WERI-Rb-1 (cell line): Measurements from ENCODE around the gene OXTR.

Experiments
- DNase-seq: peaks from one replicate; pipeline ENCODE4 v3.0.0-alpha.2; 2020
- H3K27ac ChIP-seq: fragments of 250-450 bp; sonication (Bioruptor Pico); 2 replicates; pipeline ENCODE4 v1.5.1; 2020; ENCODE audit warnings: mild to moderate bottlenecking, moderate library complexity
- H3K27me3 ChIP-seq: fragments of 250-450 bp; sonication (Bioruptor Pico); 2 replicates; pipeline ENCODE4 v1.5.1; 2021; ENCODE audit warnings: mild to moderate bottlenecking, low read depth, moderate library complexity; ENCODE audit not compliant: insufficient read depth, severe bottlenecking
- H3K36me3 ChIP-seq: fragments of 250-450 bp; sonication (Bioruptor Pico); 2 replicates; pipeline ENCODE4 v1.5.1; 2020; ENCODE audit warnings: mild to moderate bottlenecking, moderate library complexity
- H3K4me3 ChIP-seq: 2 replicates; pipeline ENCODE4 v1.5.1; 2011; ENCODE audit warnings: low read depth, mild to moderate bottlenecking, control low read depth, low read length
- H3K9me3 ChIP-seq: fragments of 250-450 bp; sonication (Bioruptor Pico); 2 replicates; pipeline ENCODE4 v1.5.1; 2021; ENCODE audit warnings: mild to moderate bottlenecking, moderate library complexity; ENCODE audit not compliant: severe bottlenecking
- TF ChIP-seq, protein P1 (sequence below): IDR thresholded peaks from 2 replicates; pipeline ENCODE4 v1.5.1; 2011; ENCODE audit warnings: low read depth, mild to moderate bottlenecking, control low read depth, inconsistent platforms, low read length

The OXTR gene

DNA sequence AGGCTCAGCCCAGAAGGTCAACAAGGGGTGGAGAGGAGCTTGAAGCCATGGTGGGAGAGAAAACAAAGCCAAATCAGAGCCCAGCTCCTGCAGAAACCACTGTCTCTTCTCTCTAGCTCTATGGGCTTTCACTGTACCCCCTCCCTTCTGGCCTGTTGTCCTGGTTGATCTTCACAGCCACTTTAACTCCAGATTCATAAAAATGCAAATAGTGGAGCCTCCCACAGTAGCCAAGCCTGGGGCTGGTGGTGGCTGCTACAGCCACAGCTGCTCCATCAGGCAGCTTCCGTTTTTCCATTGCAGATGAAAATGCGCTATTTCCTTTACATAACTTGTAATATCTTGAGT lies 56.5 kb downstream of the OXTR start:
- TF ChIP-seq, protein P1, sequence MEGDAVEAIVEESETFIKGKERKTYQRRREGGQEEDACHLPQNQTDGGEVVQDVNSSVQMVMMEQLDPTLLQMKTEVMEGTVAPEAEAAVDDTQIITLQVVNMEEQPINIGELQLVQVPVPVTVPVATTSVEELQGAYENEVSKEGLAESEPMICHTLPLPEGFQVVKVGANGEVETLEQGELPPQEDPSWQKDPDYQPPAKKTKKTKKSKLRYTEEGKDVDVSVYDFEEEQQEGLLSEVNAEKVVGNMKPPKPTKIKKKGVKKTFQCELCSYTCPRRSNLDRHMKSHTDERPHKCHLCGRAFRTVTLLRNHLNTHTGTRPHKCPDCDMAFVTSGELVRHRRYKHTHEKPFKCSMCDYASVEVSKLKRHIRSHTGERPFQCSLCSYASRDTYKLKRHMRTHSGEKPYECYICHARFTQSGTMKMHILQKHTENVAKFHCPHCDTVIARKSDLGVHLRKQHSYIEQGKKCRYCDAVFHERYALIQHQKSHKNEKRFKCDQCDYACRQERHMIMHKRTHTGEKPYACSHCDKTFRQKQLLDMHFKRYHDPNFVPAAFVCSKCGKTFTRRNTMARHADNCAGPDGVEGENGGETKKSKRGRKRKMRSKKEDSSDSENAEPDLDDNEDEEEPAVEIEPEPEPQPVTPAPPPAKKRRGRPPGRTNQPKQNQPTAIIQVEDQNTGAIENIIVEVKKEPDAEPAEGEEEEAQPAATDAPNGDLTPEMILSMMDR, result no peak
- Histone ChIP-seq H3K27ac (peak overlapping the region; percentile 95), H3K4me3 (no peak overlapping the region), H3K36me3 (no peaks in the 10 kb centered on the region), H3K27me3 (no peaks in the 10 kb centered on the region), H3K9me3 (peaks cover 12% of the 10 kb centered on the region)
- no peak for DNase-seq

DNA sequence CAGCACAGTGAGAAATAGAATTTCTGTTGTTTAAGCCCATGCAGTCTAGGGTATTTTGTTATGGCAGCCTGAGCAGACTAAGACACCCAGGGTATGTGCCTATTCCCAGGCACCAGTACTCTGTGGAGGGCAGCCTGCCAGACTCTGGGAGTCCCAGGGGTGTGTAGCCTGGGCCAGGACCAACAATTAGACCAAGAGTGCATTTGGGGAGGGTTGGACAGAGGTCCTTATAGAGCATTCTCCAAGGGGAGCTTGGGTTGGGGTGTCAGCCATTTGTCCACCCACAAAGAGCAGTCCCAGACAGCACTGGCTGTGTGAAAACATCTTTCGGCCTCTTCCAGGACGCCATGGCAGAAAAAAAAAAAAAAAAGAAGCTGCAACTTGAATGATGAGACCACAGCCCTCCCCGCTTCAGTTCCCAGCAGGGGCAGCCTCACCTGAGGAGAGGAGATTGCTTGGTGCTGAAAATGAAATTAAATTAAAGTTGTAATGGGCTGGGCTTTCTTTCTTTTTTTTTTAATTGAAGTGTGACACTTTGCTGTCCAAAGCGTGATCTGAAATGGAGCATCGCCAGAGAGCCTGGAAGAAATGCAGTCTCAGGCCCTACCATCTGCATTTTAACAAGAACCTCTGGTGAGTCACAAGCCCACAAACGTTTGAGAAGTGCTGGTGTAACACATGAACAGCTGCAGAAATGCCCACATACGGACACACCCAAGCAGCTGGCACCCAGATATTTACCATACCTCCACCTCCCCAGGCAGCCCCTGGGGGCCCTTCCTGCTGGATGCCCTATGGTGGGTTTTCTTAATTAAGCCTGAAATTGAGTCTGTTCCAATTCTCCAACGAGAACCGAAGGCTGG lies 57.1 kb downstream of the OXTR start:
- H3K4me3 ChIP-seq, result no peak overlapping the region
- no peaks in the 10 kb centered on the region for H3K36me3 ChIP-seq
- no peaks in the 10 kb centered on the region for H3K27me3 ChIP-seq
- H3K27ac ChIP-seq, result peak overlapping the region; percentile 95
- TF ChIP-seq, protein P1, result no peak
- peaks cover 18% of the 10 kb centered on the region for H3K9me3 ChIP-seq
- DNase-seq, result no peak

DNA sequence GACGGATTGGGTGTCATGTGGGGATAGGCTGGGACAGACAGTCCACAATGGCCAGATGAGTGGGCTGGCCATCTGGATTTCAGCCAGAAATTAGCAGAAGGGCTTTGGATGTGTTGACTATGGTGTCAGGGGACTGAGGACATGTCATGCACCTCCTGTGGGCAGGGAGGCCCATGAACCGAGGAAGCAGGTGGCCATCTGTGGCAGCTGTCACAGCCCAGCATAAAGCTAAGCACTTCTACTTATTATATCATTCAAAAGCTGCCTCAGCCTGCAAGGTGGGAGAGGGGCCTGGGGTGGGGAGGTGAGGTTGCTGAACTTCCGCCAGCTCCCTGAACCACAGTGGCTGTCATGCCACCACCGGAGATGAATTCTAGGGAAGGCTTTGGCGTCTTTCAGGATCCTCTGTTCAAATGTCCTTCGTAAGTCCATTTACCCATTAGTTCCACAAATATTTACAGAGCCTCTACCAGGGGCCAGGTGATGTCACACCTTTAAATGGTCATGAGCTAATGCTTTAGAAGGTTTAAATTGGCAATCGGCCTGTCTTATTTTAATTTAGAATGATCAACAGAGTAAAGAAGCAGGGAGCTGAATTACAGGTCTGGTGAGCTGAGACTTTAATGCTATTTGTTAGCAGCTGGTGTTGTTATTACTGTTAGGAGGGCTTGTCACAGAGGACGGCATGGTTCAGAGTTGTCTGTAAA lies 59.5 kb downstream of the OXTR start:
- TF ChIP-seq, protein P1, result 0 out of 2 replicates have a peak, but pooled peaks have one; percentile 4
- H3K27ac ChIP-seq, result peak overlapping the region; percentile 95
- peak; percentile 94 for DNase-seq
- peaks cover 37% of the 10 kb centered on the region for H3K9me3 ChIP-seq
- peak overlapping the region; percentile 5 for H3K4me3 ChIP-seq
- H3K36me3 ChIP-seq, result no peaks in the 10 kb centered on the region
- H3K27me3 ChIP-seq, result no peaks in the 10 kb centered on the region

DNA sequence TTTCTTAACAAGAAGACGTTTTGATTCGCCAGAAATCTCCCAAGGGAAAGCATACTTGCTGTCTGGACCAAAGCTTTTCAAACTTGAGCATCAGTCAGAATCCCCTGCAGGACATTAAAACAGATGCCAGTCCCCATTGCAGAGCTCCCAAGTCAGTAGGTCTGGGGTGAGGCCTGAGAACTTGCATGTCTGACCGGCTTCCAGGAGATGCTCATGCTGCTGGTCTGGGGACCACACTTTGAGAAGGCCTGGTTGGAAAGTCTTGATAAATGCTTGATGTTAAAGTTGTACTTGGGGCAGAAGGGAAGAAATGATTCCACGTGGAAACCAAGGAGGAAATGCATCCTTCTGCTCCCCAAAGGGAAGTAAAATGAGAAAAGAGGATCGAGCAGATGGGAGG lies 60.1 kb downstream of the OXTR start:
- Histone ChIP-seq H3K27me3 (no peaks in the 10 kb centered on the region), H3K27ac (peak overlapping the region; percentile 95), H3K36me3 (no peaks in the 10 kb centered on the region), H3K4me3 (no peak overlapping the region), H3K9me3 (peaks cover 41% of the 10 kb centered on the region)
- TF ChIP-seq, protein P1, result no peak
- no peak for DNase-seq

DNA sequence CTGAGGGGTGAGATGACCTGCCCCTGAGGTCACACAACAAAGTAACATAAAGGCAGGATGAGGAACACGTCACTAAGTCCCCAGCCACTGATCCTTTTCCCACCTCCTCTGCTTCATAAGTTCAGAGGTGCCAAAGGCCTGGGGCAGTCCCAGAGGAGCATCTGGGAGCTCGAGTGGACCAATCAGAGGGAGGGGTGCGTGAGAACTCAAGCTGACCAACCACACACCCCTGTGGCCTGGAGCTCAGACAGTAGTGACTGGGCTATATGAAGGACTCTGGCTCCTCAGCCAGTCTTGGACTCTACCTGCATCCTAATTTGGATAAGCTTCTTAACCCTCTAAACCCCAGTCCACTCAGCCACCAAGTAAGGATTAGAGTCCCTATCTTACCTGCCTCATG lies 63.8 kb downstream of the OXTR start:
- peaks cover 44% of the 10 kb centered on the region for H3K9me3 ChIP-seq
- no peak overlapping the region for H3K4me3 ChIP-seq
- H3K36me3 ChIP-seq, result no peaks in the 10 kb centered on the region
- TF ChIP-seq, protein P1, result no peak
- H3K27ac ChIP-seq, result no peak overlapping the region
- no peak for DNase-seq
- no peaks in the 10 kb centered on the region for H3K27me3 ChIP-seq
